HepG2 (cell line): ENCODE results near the gene KLHL35. TPM values are rescaled to one million over a fixed set of nuclear protein-coding genes. Genes with fewer than 3 reads are reported as not detected.

Experiments
- AHR ChIP-seq: IDR thresholded peaks from 2 replicates; pipeline ENCODE4 v1.6.1; 2018; ENCODE audit warnings: missing genetic modification reagents, missing compliant biosample characterization
- DR1 ChIP-seq: sonication (generic); formaldehyde crosslinking; IDR thresholded peaks from 2 replicates; pipeline ENCODE4 v1.8.0; 2021; ENCODE audit warnings: mild to moderate bottlenecking, missing genetic modification reagents, inconsistent platforms
- GLI4 ChIP-seq: sonication (generic); formaldehyde crosslinking; IDR thresholded peaks from 2 replicates; pipeline ENCODE4 v1.5.1; 2020; ENCODE audit warnings: missing genetic modification reagents, mild to moderate bottlenecking, moderate library complexity, borderline replicate concordance
- HIC2 ChIP-seq: sonication (generic); formaldehyde crosslinking; IDR thresholded peaks from 2 replicates; pipeline ENCODE4 v1.9.0; 2022; ENCODE audit warnings: low read depth, missing genetic modification reagents
- HNRNPK ChIP-seq: fragments of 200-400 bp; formaldehyde crosslinking; IDR thresholded peaks from 2 replicates; pipeline ENCODE4 v1.6.1; 2018; ENCODE audit warnings: low read length, low read depth, moderate library complexity, mild to moderate bottlenecking; ENCODE audit not compliant: poor library complexity, severe bottlenecking
- REST ChIP-seq, 2 experiments: IDR thresholded peaks; 2 replicates each; pipeline ENCODE4 v1.6.1; 2011 to 2012; ENCODE audit warnings: low read length in 2 of 2, borderline replicate concordance in 1 of 2, low read depth in 1 of 2, mild to moderate bottlenecking in 1 of 2, moderate library complexity in 1 of 2
- SALL1 ChIP-seq: sonication (generic); formaldehyde crosslinking; IDR thresholded peaks from 2 replicates; pipeline ENCODE4 v1.8.0; 2022; ENCODE audit warnings: mild to moderate bottlenecking, missing genetic modification reagents
- SETDB1 ChIP-seq: sonication (generic); formaldehyde crosslinking; IDR thresholded peaks from 2 replicates; pipeline ENCODE4 v1.5.1; 2020; ENCODE audit warnings: missing genetic modification reagents, mild to moderate bottlenecking, borderline replicate concordance
- SKIL ChIP-seq: sonication (generic); formaldehyde crosslinking; IDR thresholded peaks from 2 replicates; pipeline ENCODE4 v1.8.0; 2022; ENCODE audit warnings: missing genetic modification reagents, mild to moderate bottlenecking, moderate library complexity, borderline replicate concordance
- SNAPC5 ChIP-seq: sonication (generic); formaldehyde crosslinking; IDR thresholded peaks from 2 replicates; pipeline ENCODE4 v1.8.1; 2023; ENCODE audit warnings: mild to moderate bottlenecking, missing genetic modification reagents, borderline replicate concordance
- ZNF646 ChIP-seq: sonication (generic); formaldehyde crosslinking; IDR thresholded peaks from 2 replicates; pipeline ENCODE4 v1.9.0; 2021; ENCODE audit warnings: mild to moderate bottlenecking, missing genetic modification reagents
- ZNF773 ChIP-seq: sonication (generic); formaldehyde crosslinking; IDR thresholded peaks from 2 replicates; pipeline ENCODE4 v1.4.0; 2020; ENCODE audit warnings: missing genetic modification reagents, borderline replicate concordance
- polyA plus RNA-seq, 8 experiments: library from polyadenylated mRNA; depleted of rRNA in 3 of 8; stranded (reverse) in 7 of 8; unstranded in 1 of 8; fragments of >200 nt; fragmentation: Illumina TruSeq in 4 of 8; extraction: Trizol in 4 of 8; gene quantifications; 2 replicates each; pipeline versions ENCODE4 v1.2.1 to v1.2.3, GENCODE V29; 2011 to 2016; ENCODE audit warnings: low read depth in 4 of 8, missing spikeins in 1 of 8, mixed read lengths in 1 of 8; ENCODE audit not compliant: insufficient read depth in 1 of 8
- total RNA-seq, 5 experiments: library from RNA; depleted of rRNA; stranded (reverse); fragments of >200 nt; fragmentation: Illumina TruSeq; extraction: Trizol; gene quantifications; 2 replicates each; pipeline ENCODE4 v1.2.3, GENCODE V29; 2016; ENCODE audit warnings: low read depth in 1 of 5

KLHL35 gene
- total and polyA plus RNA-seq, 2 of the 13 experiments (the other 11 are each of a cell fraction or from before 2014, with no cell fraction given): not detected

- TF ChIP-seq ZNF646 (CRISPR knock-in tag): no peak
- TF ChIP-seq ZNF773 (CRISPR knock-in tag): no peak
- TF ChIP-seq AHR (CRISPR knock-in tag): peak; percentile 93
- no peak for TF ChIP-seq HNRNPK
- TF ChIP-seq SETDB1: no peak
- TF ChIP-seq DR1 (CRISPR knock-in tag): peak; percentile 99
- peak; percentile 56; the same call in 1 of the 2 replicates for TF ChIP-seq HIC2 (CRISPR knock-in tag)
- peak; percentile 47; the same call in 1 of the 2 replicates for TF ChIP-seq SNAPC5 (CRISPR knock-in tag)
- TF ChIP-seq GLI4 (CRISPR knock-in tag): peak; percentile 91
- no peak for TF ChIP-seq SKIL (CRISPR knock-in tag)
- TF ChIP-seq SALL1 (CRISPR knock-in tag): peak; percentile 94
- TF ChIP-seq REST (IDR thresholded peaks at IDR 0.05; ENCODE audit: borderline replicate concordance in 1 of 2, low read depth in 1 of 2, low read length in 2 of 2): peak in 1 of 2 experiments; percentile 85; a peak in 2 of 4 replicates
These were observed 33.5 kb downstream of the KLHL35 start, which contains the start of gene RPS3 (continued) for GRCh38 chr11:75399344-75400145.
